ENCODE results near the gene FBXW9. TPM values are rescaled to one million over a fixed set of nuclear protein-coding genes. Genes with fewer than 3 reads are reported as not detected.
A peak's percentile ranks its signal among the peaks of the same experiment; 100 is the strongest.

FBXW9 gene
- total and polyA plus RNA-seq, 2 experiments from 2014 or later: 9.1 to 10.9 TPM

- Histone ChIP-seq H3K79me2 (peaks cover 48% of the 10 kb centered on the region), H3K4me2 (peak overlapping the region; percentile 98), H3K27me3 (no peaks in the 10 kb centered on the region), H3K9me2 (replicated peaks; ENCODE audit: insufficient read depth) (no peaks in the 10 kb centered on the region), H2AFZ (no peak overlapping the region), H4K20me1 (ENCODE audit: insufficient read depth, poor library complexity, severe bottlenecking) (no peaks in the 10 kb centered on the region), H3K9me3 (ENCODE audit: low read depth) (no peaks in the 10 kb centered on the region), H3K36me3 (replicated peaks; ENCODE audit: insufficient read depth, low read depth) (no peaks in the 10 kb centered on the region), H3K4me1 (ENCODE audit: insufficient read depth) (peaks cover 14% of the 10 kb centered on the region), H3K27ac (peak overlapping the region; percentile 99), H3K4me3 (no peak overlapping the region)
- no peak for DNase-seq (ENCODE audit: low spot score)
- TF ChIP-seq EZH2phosphoT487 (IDR thresholded peaks at IDR 0.05; ENCODE audit: low read depth, severe bottlenecking, unreplicated experiment): no peak
- TF ChIP-seq EZH2 (IDR thresholded peaks at IDR 0.05; ENCODE audit: borderline replicate concordance): no peak
- WGBS (ENCODE audit: low lambda C conversion rate, missing lambda C conversion rate): 92% methylated on average over 4 of the region's 4 CpGs
Measured at GRCh38 chr19:12667731-12668302, 28.6 kb downstream of the FBXW9 start.

GRCh38 chr19:12666265-12667048 is 30.0 kb downstream of the FBXW9 start, which contains the start of the genes MAN2B1 and WDR83:
MAN2B1 (minus strand) TSS chr19:12666742; CDS start chr19:12666701, 41 bp downstream.
WDR83 (plus strand) TSS chr19:12666807; CDS start chr19:12669791, 2,984 bp downstream.
- no peaks in the 10 kb centered on the region for H3K9me2 ChIP-seq (replicated peaks; ENCODE audit: insufficient read depth)
- peak within 1 kb of the TSS; percentile 82 for H2AFZ ChIP-seq
- H3K4me1 ChIP-seq (ENCODE audit: insufficient read depth): peaks cover 14% of the 10 kb centered on the region
- peak within 1 kb of the TSS; percentile 91 for H3K4me3 ChIP-seq
- no peaks in the 10 kb centered on the region for H4K20me1 ChIP-seq (ENCODE audit: insufficient read depth, poor library complexity, severe bottlenecking)
- H3K27ac ChIP-seq: peak within 1 kb of the TSS; percentile 77
- DNase-seq (ENCODE audit: low spot score): peak; percentile 93
- peaks cover 44% of the 10 kb centered on the region for H3K79me2 ChIP-seq
- H3K36me3 ChIP-seq (replicated peaks; ENCODE audit: insufficient read depth, low read depth): no peaks in the 10 kb centered on the region
- H3K4me2 ChIP-seq: peak within 1 kb of the TSS; percentile 98
- no peak for TF ChIP-seq CTCF (IDR thresholded peaks at IDR 0.05; ENCODE audit: poor library complexity)
- no peak for TF ChIP-seq EZH2phosphoT487 (IDR thresholded peaks at IDR 0.05; ENCODE audit: low read depth, severe bottlenecking, unreplicated experiment)
- no peak for TF ChIP-seq EZH2 (IDR thresholded peaks at IDR 0.05; ENCODE audit: borderline replicate concordance)
- H3K9me3 ChIP-seq (ENCODE audit: low read depth): no peaks in the 10 kb centered on the region
- H3K27me3 ChIP-seq: no peaks in the 10 kb centered on the region
- WGBS (ENCODE audit: low lambda C conversion rate, missing lambda C conversion rate): 8% methylated on average over 31 of the region's 46 CpGs

GRCh38 chr19:12665671-12666264 is 30.7 kb downstream of the FBXW9 start:
- no peaks in the 10 kb centered on the region for H4K20me1 ChIP-seq (ENCODE audit: insufficient read depth, poor library complexity, severe bottlenecking)
- peaks cover 40% of the 10 kb centered on the region for H3K79me2 ChIP-seq
- H3K4me1 ChIP-seq (ENCODE audit: insufficient read depth): peaks cover 14% of the 10 kb centered on the region
- no peaks in the 10 kb centered on the region for H3K27me3 ChIP-seq
- no peaks in the 10 kb centered on the region for H3K36me3 ChIP-seq (replicated peaks; ENCODE audit: insufficient read depth, low read depth)
- no peak for TF ChIP-seq EZH2 (IDR thresholded peaks at IDR 0.05; ENCODE audit: borderline replicate concordance)
- TF ChIP-seq CTCF (IDR thresholded peaks at IDR 0.05; ENCODE audit: poor library complexity): no peak
- TF ChIP-seq EZH2phosphoT487 (IDR thresholded peaks at IDR 0.05; ENCODE audit: low read depth, severe bottlenecking, unreplicated experiment): no peak
- no peaks in the 10 kb centered on the region for H3K9me2 ChIP-seq (replicated peaks; ENCODE audit: insufficient read depth)
- WGBS (ENCODE audit: low lambda C conversion rate, missing lambda C conversion rate): 71% methylated on average over 11 of the region's 12 CpGs
- no peak for DNase-seq (ENCODE audit: low spot score)
- H2AFZ ChIP-seq: no peak overlapping the region
- peak overlapping the region; percentile 91 for H3K4me3 ChIP-seq
- no peaks in the 10 kb centered on the region for H3K9me3 ChIP-seq (ENCODE audit: low read depth)
- H3K4me2 ChIP-seq: peak overlapping the region; percentile 98
- H3K27ac ChIP-seq: peak overlapping the region; percentile 77

GRCh38 chr19:12665281-12665573 is 31.2 kb downstream of the FBXW9 start:
- H3K36me3 ChIP-seq (replicated peaks; ENCODE audit: insufficient read depth, low read depth): no peaks in the 10 kb centered on the region
- WGBS (ENCODE audit: low lambda C conversion rate, missing lambda C conversion rate): 95% methylated on average over 10 of the region's 10 CpGs

More at GRCh38 chr19:12665281-12665573, 31.2 kb downstream of the FBXW9 start:
- Histone ChIP-seq H3K4me3 (no peak overlapping the region), H3K9me2 (replicated peaks; ENCODE audit: insufficient read depth) (no peaks in the 10 kb centered on the region), H3K9me3 (ENCODE audit: low read depth) (no peaks in the 10 kb centered on the region), H4K20me1 (ENCODE audit: insufficient read depth, poor library complexity, severe bottlenecking) (no peaks in the 10 kb centered on the region), H3K4me1 (ENCODE audit: insufficient read depth) (peaks cover 14% of the 10 kb centered on the region), H3K27ac (no peak overlapping the region), H3K4me2 (no peak overlapping the region), H3K79me2 (peaks cover 34% of the 10 kb centered on the region), H2AFZ (no peak overlapping the region), H3K27me3 (no peaks in the 10 kb centered on the region)
- no peak for TF ChIP-seq EZH2 (IDR thresholded peaks at IDR 0.05; ENCODE audit: borderline replicate concordance)
- no peak for TF ChIP-seq EZH2phosphoT487 (IDR thresholded peaks at IDR 0.05; ENCODE audit: low read depth, severe bottlenecking, unreplicated experiment)
- no peak for TF ChIP-seq CTCF (IDR thresholded peaks at IDR 0.05; ENCODE audit: poor library complexity)
- no peak for DNase-seq (ENCODE audit: low spot score)

All from hepatocyte (in vitro differentiated cells).